Astrocyte of the spinal cord (primary cell): ENCODE results near the gene DTNA.

Experiments used
- DNase-seq: peaks from one replicate; pipeline ENCODE4 v3.0.0; 2011; ENCODE audit warnings: low read depth, low spot score
- H3K4me3 ChIP-seq: 2 replicates; pipeline ENCODE4 v1.5.1; 2011; ENCODE audit warnings: low read depth, mild to moderate bottlenecking, low read length, moderate library complexity
- CTCF ChIP-seq: IDR thresholded peaks from 2 replicates; pipeline ENCODE4 v1.5.1; 2012; ENCODE audit warnings: low read depth, mild to moderate bottlenecking, low read length, inconsistent platforms
- in situ Hi-C: cut with HindIII; loops from 2 replicates; pipeline ENCODE4 v1.10.0; 2017; ENCODE audit warnings: low sequenced_read_pairs

The DTNA gene

GRCh38 chr18:34847408-34847807 is 137.3 kb downstream of the DTNA start:
- in situ Hi-C loops = no loop called here
- no peak overlapping the region for H3K4me3 ChIP-seq
- DNase-seq = no peak
- TF ChIP-seq CTCF = no peak

- DNase-seq = no peak
- no peak overlapping the region for H3K4me3 ChIP-seq
- in situ Hi-C loops = no loop called here
- no peak for TF ChIP-seq CTCF
Observed at GRCh38 chr18:34848156-34848555, 138.1 kb downstream of the DTNA start.

- no peak overlapping the region for H3K4me3 ChIP-seq
- in situ Hi-C loops = no loop called here
- TF ChIP-seq CTCF = no peak
- DNase-seq = no peak
Observed at GRCh38 chr18:34848695-34849094, 138.6 kb downstream of the DTNA start.

- no peak overlapping the region for H3K4me3 ChIP-seq
- no peak for TF ChIP-seq CTCF
- in situ Hi-C loops = no loop called here
- no peak for DNase-seq
Observed at GRCh38 chr18:34857320-34857719, 147.2 kb downstream of the DTNA start.

- no peak overlapping the region for H3K4me3 ChIP-seq
- no peak for TF ChIP-seq CTCF
- DNase-seq = no peak
- in situ Hi-C loops = no loop called here
Observed at GRCh38 chr18:34858188-34858587, 148.1 kb downstream of the DTNA start.

- DNase-seq = no peak
- in situ Hi-C loops = no loop called here
- no peak for TF ChIP-seq CTCF
- no peak overlapping the region for H3K4me3 ChIP-seq
Observed at GRCh38 chr18:34859496-34859895, 149.4 kb downstream of the DTNA start.

GRCh38 chr18:34862561-34862960 is 152.5 kb downstream of the DTNA start:
- no peak for TF ChIP-seq CTCF
- no peak overlapping the region for H3K4me3 ChIP-seq
- no peak for DNase-seq
- in situ Hi-C loops = no loop called here
